Germinal center (tissue), 1 donor: ENCODE results near the gene RAP1GAP.
"Not testable (repeated sequence)": the region's sequence is repeated elsewhere in the genome, so short reads cannot be mapped to it uniquely, and the experiment has no call there.

Experiments used
- DNase-seq: peaks from one replicate; pipeline ENCODE4 v3.0.0; 2012; ENCODE audit warnings: mixed read lengths, low spot score

Gene RAP1GAP

DNA sequence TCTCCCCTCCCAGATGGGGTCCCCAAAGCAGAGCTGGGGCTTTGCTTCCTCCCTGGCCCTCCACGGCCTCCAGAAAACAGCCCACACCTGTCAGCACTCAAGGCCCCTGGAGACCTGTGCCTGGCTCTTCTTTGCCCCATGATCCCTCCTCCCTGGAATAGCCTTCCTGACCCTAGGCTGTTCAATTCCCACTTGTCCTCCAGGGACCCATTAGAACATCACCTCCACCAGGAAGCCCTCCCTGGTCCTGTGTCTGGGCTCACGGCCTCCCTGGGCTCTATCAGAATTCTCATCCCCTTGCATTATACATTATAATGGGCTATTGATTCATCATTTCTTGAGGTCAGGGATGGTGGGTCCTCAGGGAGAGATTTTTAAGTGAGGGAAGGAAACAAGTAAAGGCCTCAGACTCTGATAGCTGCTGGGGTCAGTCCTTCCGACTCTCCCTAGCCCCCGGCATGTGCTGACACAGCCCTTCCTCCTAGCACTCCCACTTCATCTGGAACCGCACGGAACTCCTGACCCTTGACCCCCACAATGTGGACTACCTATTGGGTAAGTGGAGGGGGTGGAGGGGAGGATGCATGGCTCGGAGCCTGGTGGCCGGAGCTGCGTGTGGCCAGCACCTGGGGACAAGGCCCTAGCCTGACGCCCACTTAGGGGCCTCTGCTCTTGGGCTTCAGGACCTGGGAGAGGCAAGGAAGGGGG, 99.2 kb downstream of the RAP1GAP start:
- DNase-seq, result no peak

GRCh38 chr1:21568809-21569385, 100.3 kb downstream of the RAP1GAP start:
- no peak for DNase-seq

- no peak for DNase-seq
Observed at GRCh38 chr1:21568006-21568746, 101.0 kb downstream of the RAP1GAP start.

DNA sequence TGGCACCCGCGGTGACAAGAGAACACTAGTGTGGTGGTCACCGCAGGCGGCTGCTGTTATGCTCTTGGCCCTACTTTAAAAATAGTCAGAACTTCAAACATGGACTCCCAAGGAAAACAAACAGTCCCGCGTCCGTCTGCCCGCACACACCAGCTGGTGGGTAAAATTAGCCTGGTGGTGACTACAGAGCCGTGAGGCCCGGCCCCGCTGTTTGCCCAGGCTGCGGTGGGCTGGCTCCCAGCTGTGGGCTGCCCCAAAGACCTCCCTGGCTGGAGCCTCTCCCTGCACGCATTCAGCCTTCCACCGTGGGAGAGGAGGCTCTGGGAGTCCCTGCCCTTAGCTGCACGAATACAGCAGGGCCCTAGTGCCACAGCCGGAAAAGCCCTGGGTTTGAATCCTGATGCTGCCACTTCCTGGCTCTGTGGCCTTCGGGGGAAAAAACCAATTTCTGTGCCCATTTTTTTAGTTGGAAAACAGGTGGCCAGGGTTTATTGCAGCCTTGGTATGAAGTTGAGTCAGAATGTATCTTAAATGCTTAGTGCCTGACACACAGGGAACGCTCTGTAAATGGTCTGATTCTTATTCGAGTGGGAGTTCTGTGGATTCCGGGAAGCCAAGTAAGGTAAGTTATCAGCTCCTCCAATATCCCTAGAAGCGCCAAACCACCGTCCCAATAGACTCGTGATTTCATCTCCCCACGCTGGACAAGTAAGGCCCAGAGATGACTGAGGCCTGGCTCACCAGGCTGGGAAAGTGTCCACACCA, 101.7 kb downstream of the RAP1GAP start:
- no peak for DNase-seq

GRCh38 chr1:21566361-21566760, 102.8 kb downstream of the RAP1GAP start:
- DNase-seq, result not testable (repeated sequence)

GRCh38 chr1:21565285-21565684, 103.9 kb downstream of the RAP1GAP start:
- DNase-seq, result no peak

GRCh38 chr1:21564521-21565095, 104.5 kb downstream of the RAP1GAP start:
- no peak for DNase-seq

- DNase-seq, result no peak
Observed at GRCh38 chr1:21563971-21564370, 105.2 kb downstream of the RAP1GAP start.

DNA sequence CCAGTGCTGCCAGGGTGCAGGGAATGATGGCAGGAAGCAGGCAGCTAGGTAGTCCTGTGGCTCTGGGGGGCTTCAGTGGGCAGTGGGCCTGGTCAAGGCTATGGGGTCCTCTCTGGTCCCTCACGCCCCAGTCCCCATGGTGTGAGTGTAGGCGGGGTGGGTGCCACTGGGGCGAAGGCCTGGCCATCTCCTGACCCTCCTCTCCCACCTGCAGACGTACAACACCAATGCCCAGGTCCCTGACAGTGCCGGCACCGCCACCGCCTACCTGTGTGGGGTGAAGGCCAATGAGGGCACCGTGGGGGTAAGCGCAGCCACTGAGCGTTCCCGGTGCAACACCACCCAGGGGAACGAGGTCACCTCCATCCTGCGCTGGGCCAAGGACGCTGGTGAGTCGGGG, 106.3 kb downstream of the RAP1GAP start:
- DNase-seq, result no peak

DNA sequence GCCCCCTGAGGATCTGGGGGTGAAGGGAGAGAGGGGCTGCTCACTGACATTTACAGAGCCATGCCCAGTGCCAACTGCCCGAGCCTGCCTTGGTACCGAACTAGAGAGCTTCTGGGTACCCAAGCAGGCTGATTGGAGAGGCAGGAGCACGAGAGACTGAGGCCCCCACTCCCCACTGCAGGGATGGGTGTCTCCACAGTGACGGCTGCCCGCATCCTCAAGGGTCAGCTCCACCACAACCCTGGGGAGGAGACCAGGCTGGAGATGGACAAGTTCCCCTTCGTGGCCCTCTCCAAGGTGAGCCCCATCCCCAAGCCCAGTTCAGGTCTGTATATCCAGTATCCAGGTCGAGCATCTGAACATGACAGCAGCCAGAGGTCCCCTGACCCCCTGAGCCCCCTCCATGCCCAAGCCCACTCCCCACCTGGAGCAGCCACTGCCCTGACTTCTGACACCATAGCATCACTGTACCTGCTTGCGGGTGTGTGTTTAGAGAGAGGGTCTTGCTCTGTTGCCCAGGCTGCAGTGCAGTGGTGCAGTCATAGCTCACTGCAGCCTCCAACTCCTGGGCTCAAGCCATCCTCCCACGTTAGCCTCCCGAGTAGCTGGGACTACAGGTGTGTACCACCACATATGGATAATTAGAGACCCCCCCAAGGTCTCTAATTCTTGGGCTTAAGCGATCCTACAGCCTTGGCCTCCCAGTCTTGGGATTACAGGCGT, 108.1 kb downstream of the RAP1GAP start:
- DNase-seq, result no peak

DNA sequence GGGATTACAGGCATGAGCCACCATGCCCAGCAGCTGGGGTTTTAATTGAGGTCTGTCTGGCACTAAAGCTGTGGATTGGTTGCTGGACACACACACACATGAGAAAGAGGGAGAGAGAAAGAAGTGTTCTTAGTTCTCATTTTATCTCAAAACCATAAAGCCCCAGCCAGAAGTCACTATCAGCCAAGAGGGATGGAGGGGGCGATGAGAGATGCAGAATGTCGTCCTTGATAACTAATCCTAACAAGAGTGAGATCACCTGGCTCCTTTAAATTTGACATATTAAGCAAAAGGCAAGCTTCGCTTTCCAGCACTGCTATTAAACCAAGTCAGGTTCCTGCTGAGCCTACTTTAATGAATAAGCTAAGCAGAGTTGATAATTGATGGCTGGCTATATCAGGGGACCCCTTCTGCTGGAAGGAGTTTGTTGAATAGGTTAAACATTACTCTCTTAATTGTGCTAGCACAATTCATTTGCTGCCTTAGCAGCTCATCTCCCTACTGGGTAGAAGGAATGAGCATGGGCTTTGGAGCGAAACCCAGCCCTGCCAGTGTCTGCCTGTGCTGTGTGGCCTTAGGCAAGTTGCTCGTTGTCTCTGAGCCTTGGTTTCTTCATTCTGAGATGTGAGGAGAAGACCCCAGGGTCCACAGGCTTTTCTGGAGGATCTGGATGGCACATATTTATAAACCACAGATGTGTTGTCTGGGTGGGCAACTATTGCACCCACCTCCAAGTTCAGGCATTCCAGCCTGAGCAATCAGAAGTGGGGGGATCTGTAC, 109.2 kb downstream of the RAP1GAP start:
- DNase-seq, result no peak

DNA sequence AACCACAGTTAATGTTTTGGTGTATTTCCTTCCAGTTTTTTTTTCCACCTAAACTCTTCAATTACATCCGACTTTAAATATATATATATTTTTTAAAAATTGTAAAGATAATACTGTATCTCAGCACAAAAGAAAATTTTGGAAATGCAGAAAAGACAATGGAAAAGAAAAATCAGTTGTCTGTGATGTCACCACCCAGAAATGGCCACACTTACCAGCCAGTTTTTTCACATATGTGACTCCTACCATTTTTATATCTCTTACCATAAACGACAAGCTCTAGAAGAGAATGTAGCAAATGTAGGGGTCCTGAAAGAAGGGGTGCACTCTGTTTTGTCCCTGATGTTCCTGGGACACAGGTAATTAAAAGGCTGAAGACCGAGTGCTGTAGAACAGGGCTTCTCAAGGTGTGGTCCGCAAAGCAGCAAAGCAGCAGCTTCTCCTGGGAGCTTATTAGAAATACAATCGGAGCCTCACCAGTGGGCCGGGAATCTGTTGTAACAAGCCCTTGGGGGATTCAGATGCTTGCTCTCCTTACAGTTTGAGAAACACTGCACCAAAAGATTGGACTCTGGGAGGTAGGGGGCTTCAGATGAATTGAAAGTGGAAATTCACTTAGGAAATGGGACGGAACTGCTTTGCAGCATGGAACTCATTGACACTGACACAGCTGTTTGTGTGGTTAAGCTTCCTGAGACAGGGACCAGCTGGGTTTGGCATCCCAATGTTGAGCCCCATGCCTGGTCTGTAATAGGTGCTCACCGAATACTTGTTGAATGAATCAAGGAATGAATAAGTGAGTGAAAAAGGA, 115.8 kb downstream of the RAP1GAP start:
- DNase-seq, result no peak

GRCh38 chr1:21552715-21553114, 116.4 kb downstream of the RAP1GAP start:
- DNase-seq, result no peak

DNA sequence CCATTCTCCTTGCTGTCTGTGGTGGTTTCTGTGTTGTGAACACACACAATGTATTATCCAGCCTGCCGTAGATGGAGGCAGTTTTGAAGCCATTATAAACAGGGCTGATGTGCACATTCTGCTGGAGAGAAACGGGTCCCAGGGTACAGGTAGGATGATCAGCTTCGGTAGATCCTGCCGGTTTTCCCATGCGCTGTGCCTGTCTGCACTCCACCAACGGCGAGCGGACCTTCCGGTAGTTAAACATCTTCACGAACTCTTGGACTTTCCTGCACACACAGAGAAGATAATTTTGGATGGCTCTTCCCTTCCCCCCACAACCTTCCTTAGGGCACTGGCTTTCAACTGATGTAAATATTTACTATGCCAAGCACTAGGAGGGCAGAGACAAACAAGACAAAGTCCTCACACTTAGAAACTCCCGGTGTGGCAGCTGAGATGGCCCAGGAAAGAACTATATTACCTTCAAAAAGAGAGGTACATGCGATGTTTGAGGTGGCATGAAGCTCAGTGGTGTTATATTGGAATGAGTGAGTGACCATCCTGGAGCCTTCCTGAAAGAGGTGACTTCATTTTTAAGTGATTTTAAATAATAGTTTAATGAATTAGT, 118.2 kb downstream of the RAP1GAP start:
- no peak for DNase-seq

GRCh38 chr1:21550097-21550496, 119.1 kb downstream of the RAP1GAP start:
- DNase-seq, result no peak

GRCh38 chr1:21547876-21548275, 121.3 kb downstream of the RAP1GAP start:
- no peak for DNase-seq
